ENCODE results near the gene RAB10. TPM values are rescaled to one million over a fixed set of nuclear protein-coding genes. Genes with fewer than 3 reads are reported as not detected.
"Not testable (repeated sequence)": the region's sequence is repeated elsewhere in the genome, so short reads cannot be mapped to it uniquely, and the experiment has no call there.

Gene RAB10
- total RNA-seq, 1 experiment from 2014 or later = 115 TPM

GRCh38 chr2:26058390-26058789 is 24.5 kb downstream of the RAB10 start:
- no peak for DNase-seq (ENCODE audit: low read depth)

GRCh38 chr2:26059542-26059941 is 25.7 kb downstream of the RAB10 start:
- no peak for DNase-seq (ENCODE audit: low read depth)

- no peak for DNase-seq (ENCODE audit: low read depth)
Observed at GRCh38 chr2:26061539-26061938, 27.7 kb downstream of the RAB10 start.

- DNase-seq (ENCODE audit: low read depth) = no peak
Observed at GRCh38 chr2:26064846-26065245, 31.0 kb downstream of the RAB10 start.

GRCh38 chr2:26067186-26067974 is 33.5 kb downstream of the RAB10 start:
- DNase-seq (ENCODE audit: low read depth) = no peak

GRCh38 chr2:26067980-26068507 is 34.2 kb downstream of the RAB10 start:
- DNase-seq (ENCODE audit: low read depth) = peak; percentile 12

- DNase-seq (ENCODE audit: low read depth) = peak; percentile 88
Observed at GRCh38 chr2:26068602-26069298, 34.9 kb downstream of the RAB10 start.

- no peak for DNase-seq (ENCODE audit: low read depth)
Observed at GRCh38 chr2:26070730-26071129, 36.8 kb downstream of the RAB10 start.

- DNase-seq (ENCODE audit: low read depth) = no peak
Observed at GRCh38 chr2:26072925-26073768, 39.3 kb downstream of the RAB10 start.

GRCh38 chr2:26073830-26074229 is 39.9 kb downstream of the RAB10 start:
- DNase-seq (ENCODE audit: low read depth) = no peak

- no peak for DNase-seq (ENCODE audit: low read depth)
Observed at GRCh38 chr2:26074676-26075075, 40.8 kb downstream of the RAB10 start.

GRCh38 chr2:26075173-26075572 is 41.3 kb downstream of the RAB10 start:
- no peak for DNase-seq (ENCODE audit: low read depth)

- DNase-seq (ENCODE audit: low read depth) = no peak
Observed at GRCh38 chr2:26076001-26076587, 42.2 kb downstream of the RAB10 start.

GRCh38 chr2:26077291-26077690 is 43.4 kb downstream of the RAB10 start:
- DNase-seq (ENCODE audit: low read depth) = no peak

GRCh38 chr2:26078939-26079338 is 45.1 kb downstream of the RAB10 start:
- no peak for DNase-seq (ENCODE audit: low read depth)

- DNase-seq (ENCODE audit: low read depth) = no peak
Observed at GRCh38 chr2:26080356-26080755, 46.5 kb downstream of the RAB10 start.

GRCh38 chr2:26080925-26081324 is 47.0 kb downstream of the RAB10 start:
- DNase-seq (ENCODE audit: low read depth) = not testable (repeated sequence)

- DNase-seq (ENCODE audit: low read depth) = no peak
Observed at GRCh38 chr2:26081556-26081955, 47.7 kb downstream of the RAB10 start.

GRCh38 chr2:26086155-26086637 is 52.3 kb downstream of the RAB10 start:
- DNase-seq (ENCODE audit: low read depth) = peak; percentile 95

GRCh38 chr2:26086779-26087178 is 52.9 kb downstream of the RAB10 start:
- no peak for DNase-seq (ENCODE audit: low read depth)

GRCh38 chr2:26088038-26088643 is 54.3 kb downstream of the RAB10 start:
- peak; percentile 28 for DNase-seq (ENCODE audit: low read depth)

All from M059J (cell line).